HepG2 (cell line): Measurements from ENCODE around the gene CCDC77. TPM values are rescaled to one million over a fixed set of nuclear protein-coding genes. Genes with fewer than 3 reads are reported as not detected.

Experiments
- ARHGAP35 ChIP-seq: sonication (generic); formaldehyde crosslinking; IDR thresholded peaks from 2 replicates; pipeline ENCODE4 v1.9.0; 2022; ENCODE audit warnings: mild to moderate bottlenecking, inconsistent platforms, moderate library complexity, missing genetic modification reagents, borderline replicate concordance
- HNRNPLL ChIP-seq: fragments of 200-400 bp; formaldehyde crosslinking; IDR thresholded peaks from 2 replicates; pipeline ENCODE4 v1.6.1; 2017; ENCODE audit warnings: mild to moderate bottlenecking, low read depth, low read length; ENCODE audit not compliant: poor library complexity, severe bottlenecking
- MED1 ChIP-seq: sonication (generic); formaldehyde crosslinking; IDR thresholded peaks from 2 replicates; pipeline ENCODE4 v1.4.0; 2020; ENCODE audit warnings: missing genetic modification reagents
- RFXAP ChIP-seq: sonication (generic); formaldehyde crosslinking; IDR thresholded peaks from 2 replicates; pipeline ENCODE4 v1.4.0; 2020; ENCODE audit warnings: missing genetic modification reagents, borderline replicate concordance
- SP140L ChIP-seq: sonication (generic); formaldehyde crosslinking; IDR thresholded peaks from 2 replicates; pipeline ENCODE4 v1.4.0; 2020; ENCODE audit warnings: missing genetic modification reagents, borderline replicate concordance
- XRCC5 ChIP-seq: fragments of 200-400 bp; formaldehyde crosslinking; optimal IDR thresholded peaks from 2 replicates; pipeline ENCODE3; 2017; ENCODE audit warnings: mild to moderate bottlenecking, low read length
- ZFP82 ChIP-seq: sonication (generic); formaldehyde crosslinking; IDR thresholded peaks from 2 replicates; pipeline ENCODE4 v1.5.1; 2020; ENCODE audit warnings: mild to moderate bottlenecking, missing genetic modification reagents, borderline replicate concordance
- ZNF275 ChIP-seq: sonication (generic); formaldehyde crosslinking; IDR thresholded peaks from 2 replicates; pipeline ENCODE4 v1.8.0; 2022; ENCODE audit warnings: missing genetic modification reagents, mild to moderate bottlenecking, inconsistent platforms, borderline replicate concordance
- ZNF383 ChIP-seq: sonication (generic); formaldehyde crosslinking; IDR thresholded peaks from 2 replicates; pipeline ENCODE4 v1.4.0; 2020; ENCODE audit warnings: missing genetic modification reagents, mild to moderate bottlenecking, borderline replicate concordance
- ZNF441 ChIP-seq: sonication (generic); formaldehyde crosslinking; IDR thresholded peaks from 2 replicates; pipeline ENCODE4 v1.7.0; 2021; ENCODE audit warnings: missing genetic modification reagents, borderline replicate concordance
- ZNF556 ChIP-seq: sonication (generic); formaldehyde crosslinking; IDR thresholded peaks from 2 replicates; pipeline ENCODE4 v1.4.0; 2020; ENCODE audit warnings: mild to moderate bottlenecking, missing genetic modification reagents, borderline replicate concordance
- ZNF761 ChIP-seq: sonication (generic); formaldehyde crosslinking; conservative IDR thresholded peaks from 2 replicates; pipeline ENCODE4 v1.4.0; 2020; ENCODE audit warnings: mild to moderate bottlenecking, missing genetic modification reagents
- ZNF768 ChIP-seq: sonication (generic); formaldehyde crosslinking; IDR thresholded peaks from 2 replicates; pipeline ENCODE4 v1.4.0; 2020; ENCODE audit warnings: missing genetic modification reagents
- polyA plus RNA-seq, 8 experiments: library from polyadenylated mRNA; depleted of rRNA in 3 of 8; stranded (reverse) in 7 of 8; unstranded in 1 of 8; fragments of >200 nt; fragmentation: Illumina TruSeq in 4 of 8; extraction: Trizol in 4 of 8; gene quantifications; 2 replicates each; pipeline versions ENCODE4 v1.2.1 to v1.2.3, GENCODE V29; 2011 to 2016; ENCODE audit warnings: low read depth in 4 of 8, missing spikeins in 1 of 8, mixed read lengths in 1 of 8; ENCODE audit not compliant: insufficient read depth in 1 of 8
- total RNA-seq, 5 experiments: library from RNA; depleted of rRNA; stranded (reverse); fragments of >200 nt; fragmentation: Illumina TruSeq; extraction: Trizol; gene quantifications; 2 replicates each; pipeline ENCODE4 v1.2.3, GENCODE V29; 2016; ENCODE audit warnings: low read depth in 1 of 5
- TF ChIP-seq, protein P1 (sequence below): sonication (generic); formaldehyde crosslinking; conservative IDR thresholded peaks from 2 replicates; pipeline ENCODE4 v1.8.0; 2022; ENCODE audit warnings: missing genetic modification reagents
- TF ChIP-seq, protein P2 (sequence below): sonication (generic); formaldehyde crosslinking; IDR thresholded peaks from 2 replicates; pipeline ENCODE4 v1.4.0; 2020; ENCODE audit warnings: missing genetic modification reagents
- TF ChIP-seq, protein P3 (sequence below), 2 experiments: fragments of 450-650 bp in 1 of 2; sonication (generic) in 1 of 2; formaldehyde crosslinking; IDR thresholded peaks; 2 replicates each; pipeline versions ENCODE4 v1.5.0 to v1.8.0; 2020 to 2022; ENCODE audit warnings: mild to moderate bottlenecking in 1 of 2, missing genetic modification reagents in 1 of 2

Gene CCDC77
- total and polyA plus RNA-seq, 2 of the 13 experiments (the other 11 are each of a cell fraction or from before 2014, with no cell fraction given), result 6.4 to 16.4 TPM

- TF ChIP-seq ZNF556 (CRISPR knock-in tag), result 0 out of 2 replicates have a peak, but pooled peaks have one; percentile 4
- TF ChIP-seq RFXAP (CRISPR knock-in tag), result peak; percentile 16; the same call in 1 of the 2 replicates
- TF ChIP-seq ZNF768, result peak; percentile 11; the same call in 1 of the 2 replicates
- 0 out of 2 replicates have a peak, but pooled peaks have one; percentile 7 for TF ChIP-seq ZNF761
- TF ChIP-seq HNRNPLL, result peak; percentile 29
- TF ChIP-seq, protein P1, sequence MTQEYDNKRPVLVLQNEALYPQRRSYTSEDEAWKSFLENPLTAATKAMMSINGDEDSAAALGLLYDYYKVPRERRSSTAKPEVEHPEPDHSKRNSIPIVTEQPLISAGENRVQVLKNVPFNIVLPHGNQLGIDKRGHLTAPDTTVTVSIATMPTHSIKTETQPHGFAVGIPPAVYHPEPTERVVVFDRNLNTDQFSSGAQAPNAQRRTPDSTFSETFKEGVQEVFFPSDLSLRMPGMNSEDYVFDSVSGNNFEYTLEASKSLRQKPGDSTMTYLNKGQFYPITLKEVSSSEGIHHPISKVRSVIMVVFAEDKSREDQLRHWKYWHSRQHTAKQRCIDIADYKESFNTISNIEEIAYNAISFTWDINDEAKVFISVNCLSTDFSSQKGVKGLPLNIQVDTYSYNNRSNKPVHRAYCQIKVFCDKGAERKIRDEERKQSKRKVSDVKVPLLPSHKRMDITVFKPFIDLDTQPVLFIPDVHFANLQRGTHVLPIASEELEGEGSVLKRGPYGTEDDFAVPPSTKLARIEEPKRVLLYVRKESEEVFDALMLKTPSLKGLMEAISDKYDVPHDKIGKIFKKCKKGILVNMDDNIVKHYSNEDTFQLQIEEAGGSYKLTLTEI (CRISPR knock-in tag), result no peak
- 0 out of 2 replicates have a peak, but pooled peaks have one; percentile 20 for TF ChIP-seq ARHGAP35
- TF ChIP-seq ZFP82 (CRISPR knock-in tag), result no peak
- TF ChIP-seq, protein P2, sequence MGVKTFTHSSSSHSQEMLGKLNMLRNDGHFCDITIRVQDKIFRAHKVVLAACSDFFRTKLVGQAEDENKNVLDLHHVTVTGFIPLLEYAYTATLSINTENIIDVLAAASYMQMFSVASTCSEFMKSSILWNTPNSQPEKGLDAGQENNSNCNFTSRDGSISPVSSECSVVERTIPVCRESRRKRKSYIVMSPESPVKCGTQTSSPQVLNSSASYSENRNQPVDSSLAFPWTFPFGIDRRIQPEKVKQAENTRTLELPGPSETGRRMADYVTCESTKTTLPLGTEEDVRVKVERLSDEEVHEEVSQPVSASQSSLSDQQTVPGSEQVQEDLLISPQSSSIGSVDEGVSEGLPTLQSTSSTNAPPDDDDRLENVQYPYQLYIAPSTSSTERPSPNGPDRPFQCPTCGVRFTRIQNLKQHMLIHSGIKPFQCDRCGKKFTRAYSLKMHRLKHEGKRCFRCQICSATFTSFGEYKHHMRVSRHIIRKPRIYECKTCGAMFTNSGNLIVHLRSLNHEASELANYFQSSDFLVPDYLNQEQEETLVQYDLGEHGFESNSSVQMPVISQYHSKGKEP, result no peak
- TF ChIP-seq SP140L (CRISPR knock-in tag), result 0 out of 2 replicates have a peak, but pooled peaks have one; percentile 21
- TF ChIP-seq ZNF441 (CRISPR knock-in tag), result peak; percentile 15; the same call in 1 of the 2 replicates
- TF ChIP-seq MED1, result peak; percentile 3; the same call in 1 of the 2 replicates
- TF ChIP-seq, protein P3, sequence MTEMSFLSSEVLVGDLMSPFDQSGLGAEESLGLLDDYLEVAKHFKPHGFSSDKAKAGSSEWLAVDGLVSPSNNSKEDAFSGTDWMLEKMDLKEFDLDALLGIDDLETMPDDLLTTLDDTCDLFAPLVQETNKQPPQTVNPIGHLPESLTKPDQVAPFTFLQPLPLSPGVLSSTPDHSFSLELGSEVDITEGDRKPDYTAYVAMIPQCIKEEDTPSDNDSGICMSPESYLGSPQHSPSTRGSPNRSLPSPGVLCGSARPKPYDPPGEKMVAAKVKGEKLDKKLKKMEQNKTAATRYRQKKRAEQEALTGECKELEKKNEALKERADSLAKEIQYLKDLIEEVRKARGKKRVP (CRISPR knock-in tag; IDR thresholded peaks at IDR 0.05), result no peak
- TF ChIP-seq ZNF275 (CRISPR knock-in tag), result no peak
- 0 out of 2 replicates have a peak, but pooled peaks have one; percentile 53 for TF ChIP-seq ZNF383 (CRISPR knock-in tag)
- no peak for TF ChIP-seq XRCC5
Measured at GRCh38 chr12:388541-389141, 12.8 kb upstream of the CCDC77 start (continued).
